Measurements from ENCODE around the gene MZF1. TPM values are rescaled to one million over a fixed set of nuclear protein-coding genes. Genes with fewer than 3 reads are reported as not detected.

The MZF1 gene
- total and polyA plus RNA-seq, 11 donors: 6.2 to 12.5 (median 9.1) TPM

- Histone ChIP-seq H3K4me1 (peaks cover 0 to 12% (median 7%) of the 10 kb centered on the region in 12 donors), H3K27ac (no peak overlapping the region), H3K27me3 (peaks cover 0 to 20% (median 11%) of the 10 kb centered on the region in 9 donors), H3K4me3 (no peak overlapping the region), H3K9me3 (no peaks in the 10 kb centered on the region), H3K36me3 (no peaks in the 10 kb centered on the region)
- WGBS, 4 donors: 80 to 91% (median 88%) methylated on average over 8 of the region's 8 CpGs
- intact Hi-C loops (cut with DNase I): no loop called here
- no peak for ATAC-seq
- TF ChIP-seq POLR2A (IDR thresholded peaks at IDR 0.05) (no peak), CTCF (IDR thresholded peaks at IDR 0.05) (no peak)
- DNase-seq: no peak
Measured at GRCh38 chr19:58536852-58537798, 36.0 kb downstream of the MZF1 start.

GRCh38 chr19:58535857-58536256 lies 37.3 kb downstream of the MZF1 start:
- intact Hi-C loops (cut with DNase I): no loop called here
- Histone ChIP-seq H3K4me1 (peaks cover 0 to 12% (median 7%) of the 10 kb centered on the region in 12 donors), H3K27me3 (peaks cover 0 to 23% (median 11%) of the 10 kb centered on the region in 9 donors), H3K27ac (no peak overlapping the region), H3K36me3 (no peaks in the 10 kb centered on the region), H3K9me3 (no peaks in the 10 kb centered on the region), H3K4me3 (no peak overlapping the region)
- TF ChIP-seq CTCF (IDR thresholded peaks at IDR 0.05) (no peak), POLR2A (IDR thresholded peaks at IDR 0.05) (no peak)
- ATAC-seq: no peak
- WGBS, 4 donors: 85 to 96% (median 94%) methylated on average over 3 of the region's 3 CpGs
- DNase-seq: no peak

GRCh38 chr19:58531034-58531840 lies 41.9 kb downstream of the MZF1 start:
- DNase-seq (no peak), ATAC-seq (no peak)
- Histone ChIP-seq H3K27me3 (peaks cover 0 to 7% (median 0%) of the 10 kb centered on the region in 9 donors), H3K4me1 (no peaks in the 10 kb centered on the region), H3K9me3 (no peaks in the 10 kb centered on the region), H3K4me3 (no peak overlapping the region), H3K36me3 (no peaks in the 10 kb centered on the region), H3K27ac (no peak overlapping the region)
- intact Hi-C loops (cut with DNase I): no loop called here
- 65 to 75% (median 70%) methylated on average over 10 of the region's 10 CpGs for WGBS, 4 donors
- TF ChIP-seq POLR2A (IDR thresholded peaks at IDR 0.05) (no peak), CTCF (IDR thresholded peaks at IDR 0.05) (no peak)

GRCh38 chr19:58529405-58529804 lies 43.7 kb downstream of the MZF1 start:
- no peak overlapping the region for H3K4me3 ChIP-seq

More at GRCh38 chr19:58529405-58529804, 43.7 kb downstream of the MZF1 start:
- H3K9me3 ChIP-seq: no peaks in the 10 kb centered on the region
- TF ChIP-seq POLR2A (IDR thresholded peaks at IDR 0.05): no peak
- no peak for TF ChIP-seq CTCF (IDR thresholded peaks at IDR 0.05)
- no peaks in the 10 kb centered on the region for H3K4me1 ChIP-seq
- no peak overlapping the region for H3K27ac ChIP-seq
- ATAC-seq: no peak
- 72 to 79% (median 75%) methylated on average over 3 of the region's 3 CpGs for WGBS, 4 donors
- intact Hi-C loops (cut with DNase I): no loop called here
- no peaks in the 10 kb centered on the region for H3K36me3 ChIP-seq
- no peak for DNase-seq
- H3K27me3 ChIP-seq: peaks cover 0 to 7% (median 0%) of the 10 kb centered on the region in 9 donors
